GM18909 (cell line): Measurements from ENCODE around the gene AIDA.
"Not testable (repeated sequence)": the region's sequence is repeated elsewhere in the genome, so short reads cannot be mapped to it uniquely, and the experiment has no call there.

ENCODE experiments used
- ATAC-seq: cut with Tn5 transposase; IDR thresholded peaks from one replicate; pipeline ENCODE4 v1.9.1; 2021; ENCODE audit warnings: mild to moderate bottlenecking; ENCODE audit not compliant: unreplicated experiment, poor library complexity

The AIDA gene

GRCh38 chr1:222713091-222713961 is 1.0 kb upstream of the AIDA start:
- peak; percentile 76 for ATAC-seq

GRCh38 chr1:222711319-222712252 is 705 bp downstream of the AIDA start:
- ATAC-seq, result peak; percentile 40

GRCh38 chr1:222709700-222710153 is 2.6 kb downstream of the AIDA start:
- no peak for ATAC-seq

GRCh38 chr1:222706815-222707214 is 5.5 kb downstream of the AIDA start:
- ATAC-seq, result no peak

- ATAC-seq, result no peak
Observed at GRCh38 chr1:222704260-222704659, 8.0 kb downstream of the AIDA start.

- no peak for ATAC-seq
Observed at GRCh38 chr1:222702210-222702609, 10.1 kb downstream of the AIDA start.

- no peak for ATAC-seq
Observed at GRCh38 chr1:222697826-222698225, 14.5 kb downstream of the AIDA start.

- no peak for ATAC-seq
Observed at GRCh38 chr1:222697203-222697602, 15.1 kb downstream of the AIDA start.

GRCh38 chr1:222696741-222697140 is 15.6 kb downstream of the AIDA start:
- no peak for ATAC-seq

GRCh38 chr1:222694927-222695326 is 17.4 kb downstream of the AIDA start:
- no peak for ATAC-seq

- no peak for ATAC-seq
Observed at GRCh38 chr1:222691016-222691415, 21.3 kb downstream of the AIDA start.

GRCh38 chr1:222680080-222680479 is 32.2 kb downstream of the AIDA start:
- no peak for ATAC-seq

- no peak for ATAC-seq
Observed at GRCh38 chr1:222670110-222670509, 42.2 kb downstream of the AIDA start.

- not testable (repeated sequence) for ATAC-seq
Observed at GRCh38 chr1:222669107-222669506, 43.2 kb downstream of the AIDA start.

- ATAC-seq, result not testable (repeated sequence)
Observed at GRCh38 chr1:222668184-222668583, 44.1 kb downstream of the AIDA start.

GRCh38 chr1:222665964-222666363 is 46.3 kb downstream of the AIDA start:
- no peak for ATAC-seq

- ATAC-seq, result no peak
Observed at GRCh38 chr1:222663431-222663934, 48.8 kb downstream of the AIDA start.

- no peak for ATAC-seq
Observed at GRCh38 chr1:222657899-222658298, 54.4 kb downstream of the AIDA start.

GRCh38 chr1:222656391-222657155 is 55.7 kb downstream of the AIDA start:
- no peak for ATAC-seq

- ATAC-seq, result peak; percentile 96
Observed at GRCh38 chr1:222654849-222655248, 57.4 kb downstream of the AIDA start.
